K562 (cell line): ENCODE results near the gene CYB5D1. TPM values are rescaled to one million over a fixed set of nuclear protein-coding genes. Genes with fewer than 3 reads are reported as not detected.

Experiments used
- CCAR2 ChIP-seq: fragments of 200-400 bp; formaldehyde crosslinking; IDR thresholded peaks from 2 replicates; pipeline ENCODE4 v1.6.1; 2017; ENCODE audit warnings: mild to moderate bottlenecking, low read depth, low read length
- FOXO4 ChIP-seq: fragments of 450-650 bp; formaldehyde crosslinking; IDR thresholded peaks from 2 replicates; pipeline ENCODE4 v1.4.0; 2020; ENCODE audit warnings: mild to moderate bottlenecking, moderate library complexity
- FUS ChIP-seq: fragments of 200-400 bp; formaldehyde crosslinking; optimal IDR thresholded peaks from 2 replicates; pipeline ENCODE3; 2017; ENCODE audit warnings: low read depth, low read length
- GABPA ChIP-seq: fragments of 200-800 bp; sonication (Bioruptor generic); conservative IDR thresholded peaks from 2 replicates; pipeline ENCODE4 v1.6.1; 2016; ENCODE audit warnings: low read depth, missing genetic modification characterization, missing compliant biosample characterization
- HDAC3 ChIP-seq: fragments of 450-650 bp; IDR thresholded peaks from 2 replicates; pipeline ENCODE4 v1.6.1; 2018; ENCODE audit warnings: borderline replicate concordance, mild to moderate bottlenecking, moderate library complexity; ENCODE audit not compliant: partially characterized antibody
- MED1 ChIP-seq: sonication (generic); formaldehyde crosslinking; IDR thresholded peaks from 2 replicates; pipeline ENCODE4 v1.8.1; 2023; ENCODE audit warnings: missing genetic modification reagents, borderline replicate concordance
- NCOA2 ChIP-seq, 2 experiments: fragments of 450-650 bp; IDR thresholded peaks; 2 replicates each; pipeline ENCODE4 v1.6.1; 2018; ENCODE audit warnings: mild to moderate bottlenecking in 2 of 2, moderate library complexity in 1 of 2; ENCODE audit not compliant: partially characterized antibody in 2 of 2
- NKRF ChIP-seq: fragments of 450-650 bp; IDR thresholded peaks from 2 replicates; pipeline ENCODE4 v1.6.1; 2016; ENCODE audit warnings: borderline replicate concordance
- RBM22 ChIP-seq: fragments of 200-400 bp; formaldehyde crosslinking; IDR thresholded peaks from 2 replicates; pipeline ENCODE4 v1.6.1; 2018; ENCODE audit warnings: low read length, low read depth; ENCODE audit not compliant: poor library complexity, severe bottlenecking
- SAP30 ChIP-seq: fragments of 200-600 bp; sonication (generic); IDR thresholded peaks from 2 replicates; pipeline ENCODE4 v1.6.1; 2012; ENCODE audit warnings: borderline replicate concordance, low read depth, mild to moderate bottlenecking, moderate library complexity, low read length, control low read depth, inconsistent platforms; ENCODE audit not compliant: insufficient read depth, poor library complexity, severe bottlenecking
- SRSF7 ChIP-seq: fragments of 200-400 bp; formaldehyde crosslinking; optimal IDR thresholded peaks from 2 replicates; pipeline ENCODE3; 2017; ENCODE audit warnings: mild to moderate bottlenecking, low read depth, low read length
- TEAD4 ChIP-seq, 2 experiments: sonication (generic) in 1 of 2; formaldehyde crosslinking in 1 of 2; IDR thresholded peaks; 2 replicates each; pipeline versions ENCODE4 v1.6.1 to v1.8.0; 2012 to 2022; ENCODE audit warnings: borderline replicate concordance in 1 of 2, inconsistent platforms in 1 of 2, low read length in 1 of 2, mild to moderate bottlenecking in 1 of 2, missing genetic modification reagents in 1 of 2
- ZBTB26 ChIP-seq: fragments of 450-650 bp; formaldehyde crosslinking; IDR thresholded peaks from 2 replicates; pipeline ENCODE4 v1.4.0; 2022; ENCODE audit warnings: missing genetic modification characterization
- ZKSCAN3 ChIP-seq: fragments of 250-450 bp; sonication (Bioruptor Pico); IDR thresholded peaks from 2 replicates; pipeline ENCODE4 v1.4.0; 2020
- ZMIZ1 ChIP-seq, 2 experiments: fragments of 150-350 bp in 1 of 2; IDR thresholded peaks; 2 replicates each; pipeline ENCODE4 v1.6.1; 2012 to 2016; ENCODE audit warnings: low read depth in 2 of 2, low read length in 2 of 2, mild to moderate bottlenecking in 1 of 2, moderate library complexity in 1 of 2
- ZNF699 ChIP-seq: fragments of 250-450 bp; sonication (Bioruptor Pico); IDR thresholded peaks from 2 replicates; pipeline ENCODE4 v1.8.0; 2021; ENCODE audit warnings: mild to moderate bottlenecking, moderate library complexity; ENCODE audit not compliant: insufficient replicate concordance
- polyA plus RNA-seq, 8 experiments: library from polyadenylated mRNA; depleted of rRNA in 4 of 8; stranded (reverse) in 5 of 8; unstranded in 3 of 8; fragments of >200 nt; fragmentation: Nextera tagmentation in 2 of 8; fragmentation: Illumina TruSeq in 1 of 8; extraction: Ambion mirVana in 2 of 8; extraction: Trizol in 1 of 8; gene quantifications; 2 replicates each; pipeline versions ENCODE4 v1.2.1 to v1.2.3, GENCODE V29; 2011 to 2014; ENCODE audit warnings: inconsistent platforms in 1 of 8, missing spikeins in 1 of 8
- total RNA-seq, 7 experiments: library from RNA; depleted of rRNA in 6 of 7; stranded (reverse); fragments of >200 nt in 6 of 7; fragmentation: Illumina TruSeq in 2 of 7; extraction: Trizol in 2 of 7; gene quantifications; 2 replicates each; pipeline versions ENCODE4 v1.2.1 to v1.2.3, GENCODE V29; 2011 to 2021; ENCODE audit warnings: low replicate concordance in 1 of 7

CYB5D1 gene
- total and polyA plus RNA-seq, 9 of the 15 experiments (the other 6 are each of a cell fraction or from before 2014, with no cell fraction given): 2.4 to 7.9 (median 5.7) TPM

- TF ChIP-seq NKRF: peak; percentile 57; the same call in 1 of the 2 replicates
- TF ChIP-seq FUS: no peak
- peak; percentile 20; the same call in 1 of the 2 replicates for TF ChIP-seq TEAD4 (IDR thresholded peaks at IDR 0.05; ENCODE audit: low read length)
- TF ChIP-seq TEAD4 (CRISPR knock-in tag; IDR thresholded peaks at IDR 0.05; ENCODE audit: borderline replicate concordance): no peak
- 0 out of 4 replicates have a peak, but pooled peaks of 1 of the 2 experiments have one; percentile 7 for TF ChIP-seq ZMIZ1 (IDR thresholded peaks at IDR 0.05; ENCODE audit: low read depth in 2 of 2, low read length in 2 of 2)
- TF ChIP-seq FOXO4 (CRISPR knock-in tag): no peak
- TF ChIP-seq RBM22: peak; percentile 89
- no peak for TF ChIP-seq SRSF7
- TF ChIP-seq GABPA (tag): peak; percentile 64
- TF ChIP-seq SAP30: no peak
- TF ChIP-seq NCOA2 (IDR thresholded peaks at IDR 0.05; ENCODE audit: partially characterized antibody in 2 of 2): no peak
- TF ChIP-seq HDAC3: peak; percentile 63
- TF ChIP-seq ZKSCAN3 (CRISPR knock-in tag): no peak
- TF ChIP-seq CCAR2: no peak
- no peak for TF ChIP-seq ZBTB26 (CRISPR knock-in tag)
- no peak for TF ChIP-seq ZNF699 (CRISPR knock-in tag)
- no peak for TF ChIP-seq MED1
Measured at GRCh38 chr17:7856811-7857712, 741 bp upstream of the CYB5D1 start, which contains the start of gene NAA38 (continued).
